ENCODE results near the gene CLINT1.

- TF ChIP-seq CTCF (IDR thresholded peaks at IDR 0.05) (no peak), POLR2A (IDR thresholded peaks at IDR 0.05) (no peak)
Observed at GRCh38 chr5:157758706-157759105, 100.2 kb downstream of the CLINT1 start.
